ENCODE measurements around the gene PRAMEF12.
"Not testable (repeated sequence)": the region's sequence is repeated elsewhere in the genome, so short reads cannot be mapped to it uniquely, and the experiment has no call there.

The PRAMEF12 gene

DNA sequence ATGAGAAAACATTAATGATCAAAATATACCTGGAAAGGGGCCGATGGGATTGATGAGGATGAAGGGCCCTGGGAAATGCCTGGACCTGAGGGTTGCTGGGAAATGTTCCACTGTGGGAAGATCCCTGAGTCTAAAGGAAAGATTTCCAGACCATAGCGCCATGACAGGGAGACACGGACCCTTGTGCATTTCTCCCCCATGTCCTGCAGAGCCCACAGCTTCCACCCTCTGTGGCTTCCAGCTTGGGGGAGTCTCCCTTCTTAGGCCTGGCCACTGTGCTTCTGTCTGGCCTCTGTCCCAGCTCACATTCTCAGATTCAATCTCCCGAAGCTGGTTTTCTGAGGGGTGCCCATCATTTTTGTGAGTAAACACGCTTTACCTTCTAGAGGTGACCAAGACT lies 1.0 kb upstream of the PRAMEF12 start:
- DNase-seq (ENCODE audit: insufficient read length) (no peak), FAIRE-seq (no peak)
- TF ChIP-seq TAF1 (IDR thresholded peaks at IDR 0.05; ENCODE audit: borderline replicate concordance, low read depth, low read length) (no peak), POLR2AphosphoS5 (IDR thresholded peaks at IDR 0.05; ENCODE audit: low read depth, low read length) (no peak), POLR2A (IDR thresholded peaks at IDR 0.05; ENCODE audit: low read depth, low read length) (no peak)

- DNase-seq (ENCODE audit: insufficient read length) = no peak
- TF ChIP-seq POLR2A (IDR thresholded peaks at IDR 0.05; ENCODE audit: low read depth, low read length) = no peak
- TF ChIP-seq POLR2AphosphoS5 (IDR thresholded peaks at IDR 0.05; ENCODE audit: low read depth, low read length) = no peak
- TF ChIP-seq TAF1 (IDR thresholded peaks at IDR 0.05; ENCODE audit: borderline replicate concordance, low read depth, low read length) = no peak
Observed at GRCh38 chr1:12774801-12775345, 1.3 kb downstream of the PRAMEF12 start.

DNA sequence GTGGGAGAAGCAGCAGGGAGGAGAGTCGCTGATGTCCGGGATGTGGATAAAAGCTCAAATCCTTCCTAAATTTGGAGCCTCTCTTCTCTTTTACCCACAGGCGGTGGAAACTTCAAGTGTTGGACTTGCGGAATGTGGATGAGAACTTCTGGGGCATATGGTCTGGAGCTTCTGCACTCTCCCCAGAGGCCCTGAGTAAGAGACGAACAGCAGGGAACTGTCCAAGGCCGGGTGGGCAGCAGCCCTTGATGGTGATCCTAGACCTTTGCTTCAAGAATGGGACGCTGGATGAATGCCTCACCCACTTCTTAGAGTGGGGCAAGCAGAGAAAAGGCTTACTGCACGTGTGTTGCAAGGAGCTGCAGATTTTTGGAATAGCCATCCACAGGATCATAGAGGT lies 1.9 kb downstream of the PRAMEF12 start:
- no peak for TF ChIP-seq POLR2A (IDR thresholded peaks at IDR 0.05; ENCODE audit: low read depth, low read length)
- TF ChIP-seq POLR2AphosphoS5 (IDR thresholded peaks at IDR 0.05; ENCODE audit: low read depth, low read length) = no peak
- TF ChIP-seq TAF1 (IDR thresholded peaks at IDR 0.05; ENCODE audit: borderline replicate concordance, low read depth, low read length) = no peak
- FAIRE-seq (no peak), DNase-seq (ENCODE audit: insufficient read length) (no peak)

More at GRCh38 chr1:12774801-12775345, 1.3 kb downstream of the PRAMEF12 start:
- no peak for FAIRE-seq

GRCh38 chr1:12776801-12777557 lies 3.4 kb downstream of the PRAMEF12 start:
- no peak for DNase-seq (ENCODE audit: insufficient read length)
- no peak for FAIRE-seq
- TF ChIP-seq TAF1 (IDR thresholded peaks at IDR 0.05; ENCODE audit: borderline replicate concordance, low read depth, low read length) (no peak), POLR2AphosphoS5 (IDR thresholded peaks at IDR 0.05; ENCODE audit: low read depth, low read length) (no peak), POLR2A (IDR thresholded peaks at IDR 0.05; ENCODE audit: low read depth, low read length) (no peak)

GRCh38 chr1:12778061-12778460 lies 4.5 kb downstream of the PRAMEF12 start:
- DNase-seq (ENCODE audit: insufficient read length) = no peak

GRCh38 chr1:12778907-12779306 lies 5.4 kb downstream of the PRAMEF12 start:
- TF ChIP-seq POLR2AphosphoS5 (IDR thresholded peaks at IDR 0.05; ENCODE audit: low read depth, low read length) = no peak
- no peak for TF ChIP-seq TAF1 (IDR thresholded peaks at IDR 0.05; ENCODE audit: borderline replicate concordance, low read depth, low read length)
- no peak for TF ChIP-seq POLR2A (IDR thresholded peaks at IDR 0.05; ENCODE audit: low read depth, low read length)
- DNase-seq (ENCODE audit: insufficient read length) = no peak
- FAIRE-seq = no peak

More at GRCh38 chr1:12778061-12778460, 4.5 kb downstream of the PRAMEF12 start:
- no peak for FAIRE-seq
- TF ChIP-seq POLR2A (IDR thresholded peaks at IDR 0.05; ENCODE audit: low read depth, low read length) (no peak), TAF1 (IDR thresholded peaks at IDR 0.05; ENCODE audit: borderline replicate concordance, low read depth, low read length) (no peak), POLR2AphosphoS5 (IDR thresholded peaks at IDR 0.05; ENCODE audit: low read depth, low read length) (no peak)

DNA sequence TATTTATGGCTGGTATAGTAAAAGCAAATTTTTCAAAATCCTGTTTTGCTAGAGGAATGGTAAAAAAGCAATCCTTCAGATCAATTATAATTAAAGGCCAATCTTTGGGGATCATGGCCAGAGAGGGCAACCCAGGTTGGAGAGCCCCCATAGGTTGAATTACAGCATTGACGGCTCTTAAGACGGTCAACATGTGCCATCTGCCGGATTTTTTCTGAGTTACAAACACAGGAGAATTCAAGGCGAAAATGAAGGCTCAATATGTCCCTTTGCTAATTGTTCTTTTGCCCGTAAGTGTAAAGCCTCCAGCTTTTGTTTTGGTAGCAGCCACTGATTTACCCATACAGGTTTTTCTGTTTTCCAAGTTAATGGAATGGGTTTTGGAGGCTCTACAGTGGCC lies 8.0 kb downstream of the PRAMEF12 start:
- not testable (repeated sequence) for DNase-seq (ENCODE audit: insufficient read length); FAIRE-seq

GRCh38 chr1:12783783-12784182 lies 10.2 kb downstream of the PRAMEF12 start:
- not testable (repeated sequence) for DNase-seq (ENCODE audit: insufficient read length); FAIRE-seq

GRCh38 chr1:12784729-12785128 lies 11.2 kb downstream of the PRAMEF12 start:
- DNase-seq (ENCODE audit: insufficient read length); FAIRE-seq: not testable (repeated sequence)

DNA sequence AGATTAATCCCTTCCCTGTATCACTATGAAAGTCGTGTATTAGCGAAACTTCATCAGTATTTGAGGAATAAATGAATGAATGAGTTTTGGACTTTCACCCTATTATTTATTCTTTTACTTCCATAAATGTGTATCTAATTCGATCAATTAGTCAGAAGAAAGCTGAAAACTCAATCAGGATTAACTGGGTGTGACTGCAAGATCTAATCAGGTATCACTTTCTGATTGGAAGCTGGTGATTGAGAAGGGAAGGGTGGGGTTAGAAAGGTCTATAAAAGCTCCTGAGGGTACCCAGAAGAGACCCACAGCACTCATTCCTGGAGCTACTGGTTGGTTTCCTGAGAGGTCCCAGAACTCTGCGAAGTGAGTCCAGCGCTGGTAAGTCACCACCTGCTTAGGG lies 17.6 kb downstream of the PRAMEF12 start, which contains the start of gene PRAMEF1:
PRAMEF1 (plus strand) TSS at position 301 of the 400 bp plus-strand sequence. CDS start 1,831 bp downstream, outside the sequence.
- FAIRE-seq; DNase-seq (ENCODE audit: insufficient read length): not testable (repeated sequence)

GRCh38 chr1:12798911-12799310 lies 25.4 kb downstream of the PRAMEF12 start:
- FAIRE-seq = no peak
- TF ChIP-seq POLR2AphosphoS5 (IDR thresholded peaks at IDR 0.05; ENCODE audit: low read depth, low read length) (no peak), TAF1 (IDR thresholded peaks at IDR 0.05; ENCODE audit: borderline replicate concordance, low read depth, low read length) (no peak), POLR2A (IDR thresholded peaks at IDR 0.05; ENCODE audit: low read depth, low read length) (no peak)
- DNase-seq (ENCODE audit: insufficient read length) = no peak

DNA sequence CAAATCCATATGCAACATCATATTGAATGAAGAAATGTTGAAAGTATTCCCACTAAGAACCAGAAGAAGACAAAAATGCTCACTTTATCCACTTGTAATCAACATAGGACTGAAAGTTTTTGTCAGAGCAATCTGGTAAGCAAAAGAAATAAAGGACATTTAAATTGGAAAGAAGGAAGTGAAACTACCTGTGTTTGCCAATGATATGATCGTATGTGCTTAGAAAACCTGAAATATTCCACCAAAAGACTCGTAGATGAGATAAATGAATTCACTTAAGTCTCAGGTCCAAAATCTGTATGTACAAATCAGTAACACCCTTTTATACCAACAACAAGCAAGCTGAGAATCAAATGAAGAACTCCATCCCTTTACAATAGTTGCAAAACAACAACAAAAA lies 26.2 kb downstream of the PRAMEF12 start:
- TF ChIP-seq POLR2AphosphoS5 (IDR thresholded peaks at IDR 0.05; ENCODE audit: low read depth, low read length) (no peak), TAF1 (IDR thresholded peaks at IDR 0.05; ENCODE audit: borderline replicate concordance, low read depth, low read length) (no peak), POLR2A (IDR thresholded peaks at IDR 0.05; ENCODE audit: low read depth, low read length) (no peak)
- FAIRE-seq (no peak), DNase-seq (ENCODE audit: insufficient read length) (no peak)

GRCh38 chr1:12809933-12810332 lies 36.4 kb downstream of the PRAMEF12 start:
- DNase-seq (ENCODE audit: insufficient read length) (no peak), FAIRE-seq (no peak)
- TF ChIP-seq POLR2AphosphoS5 (IDR thresholded peaks at IDR 0.05; ENCODE audit: low read depth, low read length) (no peak), POLR2A (IDR thresholded peaks at IDR 0.05; ENCODE audit: low read depth, low read length) (no peak), TAF1 (IDR thresholded peaks at IDR 0.05; ENCODE audit: borderline replicate concordance, low read depth, low read length) (no peak)

Data from GM12892 (cell line).